NCI-H2107 treated with DMSO at 0.1 percent for 48 hours (cell line): ENCODE data around the gene NXPH2.
"Not testable (repeated sequence)": the region's sequence is repeated elsewhere in the genome, so short reads cannot be mapped to it uniquely, and the experiment has no call there.

Source experiments
- DNase-seq: peaks from one replicate; lab custom pipeline; 2025; ENCODE audit not compliant: unreplicated experiment; lab: John Stamatoyannopoulos, UW

NXPH2 gene

GRCh38 chr2:138712212-138712979, 67.8 kb downstream of the NXPH2 start:
- no peak for DNase-seq

DNA sequence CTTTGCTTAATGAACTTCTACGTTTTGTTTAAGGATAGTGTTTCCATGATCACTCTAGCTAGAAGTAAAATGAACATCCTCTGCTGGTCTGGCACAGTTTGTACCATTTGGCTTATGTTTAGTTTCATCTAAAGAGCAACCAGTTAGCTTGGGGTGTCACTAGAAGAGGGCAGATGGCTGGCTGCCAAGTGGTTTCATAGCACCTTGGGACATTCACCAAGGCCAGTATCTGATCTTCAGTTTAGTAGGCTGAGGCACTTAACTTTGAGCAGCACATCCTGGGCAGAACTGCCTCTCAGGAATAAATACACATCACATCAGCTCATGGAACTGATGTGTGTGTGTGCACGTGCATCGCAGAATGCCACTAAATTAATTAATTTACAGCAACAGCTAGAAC, 68.4 kb downstream of the NXPH2 start:
- no peak for DNase-seq

DNA sequence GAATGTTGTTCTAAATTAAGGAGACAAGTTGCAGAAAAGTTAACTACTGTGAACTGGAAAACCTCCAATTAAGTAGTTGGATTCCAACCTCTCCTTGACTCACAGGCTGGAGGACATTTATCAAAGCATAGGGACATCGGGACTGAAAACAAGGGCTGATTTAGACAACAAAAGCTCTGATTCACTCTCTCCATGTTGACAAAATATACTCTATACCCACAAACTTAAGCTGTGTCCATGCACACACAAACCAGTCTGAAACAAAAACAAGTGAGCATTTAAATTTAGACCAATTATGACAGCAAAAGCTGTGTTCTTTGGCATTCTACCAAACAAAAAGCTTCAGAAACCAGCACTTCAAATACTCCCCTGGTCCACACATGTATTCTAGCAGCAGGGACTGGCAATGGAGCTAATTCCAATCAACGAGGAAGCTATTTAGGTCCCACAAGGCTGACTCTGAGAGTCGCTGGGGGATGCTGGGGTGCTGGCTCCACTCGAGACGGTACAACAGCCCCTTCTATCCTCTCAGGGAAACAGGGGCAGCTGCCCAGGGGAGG, 71.4 kb downstream of the NXPH2 start:
- no peak for DNase-seq

DNA sequence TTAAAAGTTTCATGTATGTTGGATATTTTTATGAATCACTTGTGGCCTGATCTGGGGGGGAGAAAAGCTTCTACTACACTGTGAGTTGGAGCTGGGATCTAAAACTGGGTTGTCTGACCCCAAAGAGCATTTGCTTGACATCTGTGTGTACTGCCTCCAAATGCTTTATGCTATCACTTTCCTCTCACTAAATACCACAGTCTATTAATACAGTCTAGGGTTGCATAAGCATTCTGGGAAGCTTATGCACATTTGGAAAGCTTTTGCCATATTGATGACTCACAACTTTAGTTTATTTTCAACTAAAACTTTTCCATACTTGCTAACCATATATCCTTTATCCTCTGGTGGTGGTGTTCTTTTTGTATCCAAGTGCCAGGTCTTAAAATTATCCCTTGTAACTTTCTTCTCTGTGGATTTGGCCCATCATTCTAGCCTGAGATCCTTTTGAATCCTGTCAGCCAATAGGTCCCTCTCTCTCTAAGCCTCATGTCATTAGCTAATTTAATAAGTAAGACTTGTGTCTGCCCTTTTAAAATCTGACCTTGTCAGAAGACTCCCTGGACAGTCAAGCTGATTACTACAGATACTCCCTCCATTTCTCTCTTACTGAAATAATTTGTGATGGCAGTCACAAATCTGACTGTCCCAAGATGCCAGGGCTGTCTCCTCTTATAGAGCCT, 72.7 kb downstream of the NXPH2 start:
- no peak for DNase-seq

- DNase-seq = no peak
Measured at GRCh38 chr2:138703242-138703641, 76.9 kb downstream of the NXPH2 start.

DNA sequence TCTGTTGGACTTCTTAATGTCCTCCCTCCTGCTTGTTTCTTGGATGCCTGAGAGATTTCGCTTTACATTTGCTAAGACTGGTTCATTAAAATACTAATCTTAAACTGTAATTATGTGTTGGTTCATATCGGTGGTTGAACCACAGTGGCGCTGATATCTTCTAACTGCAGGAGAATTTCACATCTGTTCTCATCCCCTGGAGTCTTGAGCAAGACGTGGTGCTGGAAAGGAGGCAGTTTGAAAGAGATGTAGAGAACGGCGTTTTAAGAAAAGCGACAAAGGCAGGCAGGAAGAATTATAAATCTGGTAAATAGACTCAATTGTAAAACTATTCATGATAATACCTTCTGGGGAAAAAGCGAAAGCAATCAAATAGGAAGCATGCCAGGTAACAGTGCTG, 79.5 kb downstream of the NXPH2 start:
- DNase-seq = no peak

DNA sequence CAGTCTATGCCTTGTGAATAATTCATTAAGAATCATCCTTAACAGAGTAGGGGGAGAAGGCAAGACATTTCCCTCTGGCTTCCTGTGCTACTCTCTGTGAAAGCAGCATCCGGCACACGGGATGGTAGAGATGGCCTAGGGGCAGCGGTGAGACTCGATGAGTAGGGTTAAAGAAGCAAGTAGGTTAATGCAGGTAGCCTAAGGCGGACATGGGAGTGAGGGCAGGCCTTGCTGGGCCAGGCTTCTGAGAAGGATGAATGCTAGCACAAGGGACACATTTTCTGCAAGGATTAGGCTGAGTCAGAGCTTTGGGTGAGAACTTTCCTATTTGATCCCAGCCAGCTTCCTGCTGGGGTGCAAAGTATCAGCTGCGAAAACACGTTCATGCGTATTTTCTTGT, 80.8 kb downstream of the NXPH2 start:
- no peak for DNase-seq

- DNase-seq = no peak
Measured at GRCh38 chr2:138698428-138698827, 81.8 kb downstream of the NXPH2 start.

DNA sequence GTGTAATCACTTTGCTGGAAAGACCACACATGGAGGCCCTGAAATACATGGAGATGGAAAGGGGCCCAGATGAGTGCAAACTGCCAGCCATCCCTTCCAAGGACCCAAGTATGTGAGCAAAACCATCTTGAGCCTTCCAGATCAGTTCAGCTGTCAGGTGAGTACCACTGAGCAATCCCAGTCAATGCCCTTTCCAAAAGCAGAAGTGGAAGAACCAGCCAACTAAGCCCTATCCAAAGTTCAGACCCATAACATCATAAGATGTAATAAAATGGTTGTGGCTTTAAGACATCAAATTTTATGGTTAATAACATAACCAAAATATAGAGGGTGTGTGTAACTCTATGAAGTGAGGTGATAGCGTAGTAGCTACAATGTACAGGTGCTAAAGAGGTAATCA, 88.5 kb downstream of the NXPH2 start:
- no peak for DNase-seq

- DNase-seq = no peak
Measured at GRCh38 chr2:138689705-138690104, 90.5 kb downstream of the NXPH2 start.

DNA sequence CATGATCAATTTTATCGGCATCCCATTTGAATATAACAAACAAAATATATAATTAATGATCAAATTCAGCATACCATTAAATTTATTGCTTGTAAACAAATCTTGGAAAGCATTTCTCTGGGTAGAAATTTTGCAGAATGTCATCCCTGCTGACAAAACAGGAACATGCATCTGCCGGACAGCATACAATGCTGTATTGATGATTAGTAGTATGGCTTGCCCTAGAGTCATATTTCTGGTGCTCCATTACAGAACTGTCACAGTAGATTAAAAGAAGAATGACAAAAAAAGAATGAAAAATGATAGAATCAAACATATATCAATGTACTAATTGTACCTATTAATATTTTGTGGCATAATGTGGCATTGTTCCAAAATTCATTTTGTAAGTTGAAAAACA, 98.0 kb downstream of the NXPH2 start:
- DNase-seq = no peak

- DNase-seq = no peak
Measured at GRCh38 chr2:138677221-138677620, 103.0 kb downstream of the NXPH2 start.

DNA sequence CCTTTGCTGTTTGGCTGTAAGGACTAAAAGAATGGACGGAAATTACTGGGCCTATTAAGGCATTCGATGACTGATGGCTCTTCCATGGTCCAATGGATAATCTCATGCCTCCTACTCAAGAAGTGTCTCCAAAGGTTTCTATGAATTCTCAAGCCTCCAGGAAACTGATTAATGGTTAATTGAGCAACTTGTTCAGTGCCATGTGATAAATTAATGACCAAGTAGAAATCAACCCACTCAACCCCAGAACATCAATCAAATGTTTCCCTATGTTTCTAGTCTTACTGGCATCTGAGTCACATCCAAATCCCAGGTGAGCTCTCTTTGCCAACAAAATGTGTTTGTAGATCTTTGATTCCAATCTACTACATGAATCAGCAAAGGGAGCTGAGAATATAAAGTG, 103.6 kb downstream of the NXPH2 start:
- no peak for DNase-seq

- no peak for DNase-seq
Measured at GRCh38 chr2:138671566-138671965, 108.6 kb downstream of the NXPH2 start.

DNA sequence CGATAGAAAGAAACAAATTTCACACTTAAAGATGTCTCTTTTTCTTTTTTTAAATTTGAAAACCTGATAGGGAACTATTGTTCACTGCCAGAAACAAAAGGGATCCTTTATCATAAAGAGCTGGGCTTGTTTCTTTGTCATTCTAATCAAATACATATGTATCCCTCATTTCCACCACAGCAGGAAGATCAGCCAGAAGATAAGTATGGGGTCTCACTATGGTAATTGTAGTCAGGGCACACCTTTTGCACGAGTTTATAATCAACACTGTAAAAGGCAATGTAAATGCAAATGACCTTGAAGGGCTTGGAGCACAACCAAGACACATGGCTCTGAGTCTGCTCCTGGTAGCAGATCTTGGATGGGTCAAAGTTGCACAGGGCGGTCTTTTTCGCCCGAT, 109.5 kb downstream of the NXPH2 start:
- no peak for DNase-seq

DNA sequence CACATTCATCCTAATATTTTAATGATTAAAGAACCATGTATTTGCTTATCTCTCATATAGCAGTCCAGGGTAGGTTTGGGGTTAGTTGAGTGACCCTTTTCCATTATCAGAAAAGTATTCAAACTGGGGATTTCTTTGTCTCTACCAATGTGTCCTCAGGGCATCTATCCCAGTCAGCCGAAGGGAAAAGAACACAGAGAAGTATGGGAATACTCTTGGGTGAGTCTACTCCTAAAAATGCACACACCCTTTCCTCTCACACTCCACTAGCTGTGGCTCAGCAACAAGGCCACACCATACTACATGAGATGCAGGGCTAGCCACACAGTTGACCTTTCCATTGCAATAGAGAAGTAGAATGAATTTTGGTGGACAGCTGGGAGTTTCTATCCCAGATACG, 114.3 kb downstream of the NXPH2 start:
- no peak for DNase-seq

GRCh38 chr2:138658187-138658894, 121.8 kb downstream of the NXPH2 start:
- DNase-seq = no peak

DNA sequence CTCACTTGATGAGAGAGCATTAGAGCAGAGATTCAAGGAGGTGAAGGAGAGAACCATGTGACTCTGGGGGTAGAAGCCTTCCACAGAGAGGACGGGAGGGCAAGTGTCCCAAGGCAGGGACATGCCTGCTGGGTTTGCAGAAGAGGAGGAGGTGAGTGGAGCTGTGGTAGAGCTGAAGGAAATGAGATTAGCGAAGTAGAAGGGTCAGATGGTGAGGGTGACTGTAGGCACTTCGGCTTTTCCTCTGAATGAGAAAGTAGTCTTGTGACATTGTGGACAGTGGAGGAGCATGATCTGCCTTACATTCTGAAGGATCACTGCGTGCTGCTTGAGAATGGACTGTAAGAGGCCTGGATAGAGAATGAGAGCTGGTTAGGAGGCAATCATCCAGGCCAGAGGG, 126.0 kb downstream of the NXPH2 start:
- no peak for DNase-seq

DNA sequence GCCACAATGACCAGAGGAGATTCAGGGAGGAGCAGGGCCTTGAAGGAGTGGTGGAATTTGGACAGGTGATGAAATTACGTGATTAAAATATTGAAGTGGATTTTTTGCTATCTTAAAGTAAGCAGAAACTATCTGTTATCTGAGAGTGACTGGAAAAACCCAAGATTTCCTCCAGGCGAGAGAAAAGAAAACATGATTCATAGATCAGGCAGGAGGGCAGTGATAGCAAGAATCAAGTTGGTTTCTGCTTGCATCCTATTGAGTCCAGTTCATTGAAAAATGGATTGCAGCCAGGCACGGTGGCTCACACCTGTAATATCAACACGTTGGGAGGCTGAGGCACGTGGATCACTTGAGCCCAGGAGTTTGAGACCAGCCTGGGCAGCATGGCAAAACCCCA, 127.8 kb downstream of the NXPH2 start:
- no peak for DNase-seq

DNA sequence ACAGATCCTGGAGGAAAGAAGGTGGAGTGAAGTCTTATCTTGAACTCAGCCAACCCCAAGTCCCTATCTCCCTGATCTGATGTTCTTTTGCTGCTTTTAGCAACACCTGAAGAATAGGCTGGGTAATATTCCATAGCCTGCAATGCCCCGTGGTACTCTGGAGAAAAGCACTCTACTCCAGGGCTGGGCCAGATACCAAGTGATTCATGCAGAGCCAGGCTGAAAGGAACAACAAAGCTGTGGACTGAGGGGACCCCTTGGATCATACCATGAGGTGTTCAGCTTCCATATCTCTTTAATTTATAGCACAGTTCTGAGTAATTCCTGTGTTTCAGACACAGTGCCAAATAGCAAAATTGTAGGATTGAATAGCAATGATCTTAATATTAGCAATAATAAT, 130.6 kb downstream of the NXPH2 start:
- no peak for DNase-seq

DNA sequence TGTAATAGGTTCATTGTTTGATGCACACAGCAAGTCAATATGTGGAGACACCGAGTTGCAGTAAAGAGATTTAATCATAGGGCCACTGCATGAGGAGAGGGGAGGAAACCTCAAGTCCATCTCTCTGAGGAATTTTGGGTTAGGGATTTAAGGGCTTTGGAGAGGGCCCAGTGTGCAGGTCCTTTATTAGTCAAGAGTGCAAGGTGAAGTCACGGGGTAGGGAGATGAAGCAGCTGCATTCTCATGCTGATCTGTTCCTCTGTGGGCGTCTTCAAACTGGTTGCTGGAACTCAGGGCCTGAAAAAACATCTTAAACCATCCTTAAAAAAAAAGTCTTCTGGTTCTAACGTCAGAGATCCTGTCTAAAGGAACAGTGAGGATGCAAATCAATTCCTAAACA, 131.6 kb downstream of the NXPH2 start:
- DNase-seq = no peak

GRCh38 chr2:138644776-138645175, 135.4 kb downstream of the NXPH2 start:
- not testable (repeated sequence) for DNase-seq
